Activated effector memory CD4-positive, alpha-beta T cell treated with anti-CD3 and anti-CD28 coated beads, Interleukin-2, amount 50 U/mL, for 16 hours (primary cell): ENCODE results near the gene HIVEP2.

ENCODE experiments used
- DNase-seq: peaks from one replicate; pipeline ENCODE4 v3.0.0-alpha.2; 2020

Gene HIVEP2

DNA sequence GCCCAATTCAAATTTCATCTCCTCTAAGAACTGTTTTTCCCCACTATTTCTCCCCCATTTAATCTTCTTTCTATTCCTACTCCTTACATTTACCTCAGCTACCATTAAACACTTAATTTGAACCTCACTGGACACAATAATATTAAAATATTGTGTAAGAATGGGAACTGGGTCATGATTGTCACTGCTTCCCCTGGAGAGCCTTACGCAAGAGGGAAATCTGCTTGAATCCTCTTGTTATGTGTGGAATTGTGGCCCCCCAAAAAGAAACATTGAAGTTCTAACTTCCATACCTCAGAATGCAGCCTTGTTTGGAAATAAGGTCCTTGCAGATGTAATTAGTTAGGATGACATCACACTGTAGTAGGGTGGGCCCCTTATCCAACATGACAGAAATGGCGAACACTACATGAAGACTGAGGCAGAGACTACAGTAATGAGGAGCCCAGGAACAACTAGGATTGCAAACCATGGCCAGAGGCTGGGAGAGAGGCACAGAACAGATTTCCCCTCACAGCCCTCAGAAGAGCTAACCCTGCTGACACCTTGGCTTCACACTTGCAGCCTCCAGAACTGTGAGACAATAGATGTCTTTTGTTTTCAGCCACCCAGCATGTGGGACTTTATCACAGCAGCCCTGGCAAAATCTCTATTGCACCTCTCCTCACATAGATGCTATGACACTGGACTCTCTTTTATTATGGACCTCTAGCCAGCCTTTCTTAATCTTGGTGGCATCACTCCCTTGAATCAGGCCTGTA is 29.9 kb downstream of the HIVEP2 start:
- DNase-seq, result no peak

DNA sequence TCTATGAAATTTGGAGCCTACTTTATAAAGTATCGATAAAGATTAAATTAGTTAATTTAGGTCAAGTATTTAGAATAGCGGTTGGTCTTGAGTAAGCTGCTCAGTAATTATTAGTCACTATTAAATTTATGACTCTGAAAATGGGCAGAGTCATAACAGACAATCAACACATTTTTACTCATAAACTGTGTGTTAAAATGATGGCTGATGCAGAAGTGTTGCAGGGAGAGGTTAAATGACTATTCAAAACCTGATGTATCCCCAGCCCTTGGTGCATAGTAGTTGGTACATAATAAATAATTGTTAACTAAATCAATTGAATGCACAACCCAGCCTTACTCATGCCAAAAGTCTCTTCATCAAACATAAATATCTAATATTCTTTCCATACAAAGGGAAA is 30.6 kb downstream of the HIVEP2 start:
- DNase-seq, result no peak

DNA sequence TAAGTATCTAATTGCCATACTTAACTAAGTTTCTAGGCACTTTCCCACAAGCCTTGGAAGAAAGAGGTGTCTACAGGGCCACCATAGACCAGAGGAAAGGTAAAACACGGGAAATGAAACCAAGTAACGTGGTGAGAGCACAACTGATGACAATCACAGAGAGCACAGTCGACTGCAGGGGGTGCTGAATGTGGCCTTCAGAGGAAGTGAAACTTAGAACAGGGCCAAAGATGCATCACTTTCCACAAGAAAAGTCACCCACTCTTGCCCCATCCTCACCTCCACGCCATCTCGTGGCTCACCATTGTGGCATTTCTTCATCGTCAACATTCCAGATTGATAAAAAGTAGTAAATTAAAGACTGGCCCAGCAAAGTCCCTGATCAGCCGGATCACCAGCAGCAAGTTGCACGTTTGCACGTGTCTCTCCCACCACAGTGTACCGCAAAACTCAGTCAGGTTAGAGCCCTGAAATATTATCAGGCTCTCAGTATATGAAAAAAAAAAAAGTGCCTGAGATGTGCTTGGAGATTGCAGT is 31.4 kb downstream of the HIVEP2 start:
- DNase-seq, result peak; percentile 88

DNA sequence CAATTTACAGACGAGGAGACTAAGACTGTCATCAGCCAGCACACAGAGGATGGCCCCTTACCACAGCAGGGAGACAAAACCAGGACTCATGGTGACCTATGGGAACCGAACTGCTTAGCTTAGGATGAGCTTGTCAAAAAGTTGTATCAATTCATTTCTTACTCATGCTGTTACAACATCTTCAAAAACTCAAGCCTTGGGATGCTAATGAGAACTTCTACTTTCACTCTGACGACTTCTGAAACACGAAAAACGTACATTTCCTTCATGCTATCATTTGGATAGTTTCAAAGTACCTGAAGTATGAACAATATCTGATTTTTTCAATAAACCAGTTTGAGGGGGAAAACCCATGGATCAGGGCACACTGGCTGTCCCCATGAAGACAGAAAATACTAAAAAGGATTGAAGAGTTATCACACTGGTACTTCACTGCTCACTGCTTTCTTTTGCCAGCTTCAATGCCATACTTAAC is 31.9 kb downstream of the HIVEP2 start:
- DNase-seq, result no peak

- no peak for DNase-seq
Measured at GRCh38 chr6:142912125-142912524, 32.9 kb downstream of the HIVEP2 start.

DNA sequence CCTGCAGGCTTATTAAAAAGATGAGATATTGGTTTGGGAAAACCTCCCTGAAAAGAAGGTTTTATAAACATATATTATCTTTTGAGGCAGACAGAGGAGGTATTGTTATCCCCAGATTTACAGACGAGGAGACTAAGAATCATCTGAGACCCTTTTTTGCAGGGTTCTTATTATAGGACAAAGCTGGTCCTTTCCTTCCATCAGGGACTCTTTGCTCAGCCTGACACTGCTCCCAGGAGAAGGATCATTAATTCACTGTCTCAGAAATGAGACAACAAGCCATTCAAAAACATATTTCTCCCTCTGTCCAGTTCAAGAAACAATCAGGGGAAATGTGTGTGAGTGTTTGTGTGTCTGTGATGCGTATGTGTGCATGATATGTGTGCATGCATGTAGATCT is 33.5 kb downstream of the HIVEP2 start:
- DNase-seq, result no peak

DNA sequence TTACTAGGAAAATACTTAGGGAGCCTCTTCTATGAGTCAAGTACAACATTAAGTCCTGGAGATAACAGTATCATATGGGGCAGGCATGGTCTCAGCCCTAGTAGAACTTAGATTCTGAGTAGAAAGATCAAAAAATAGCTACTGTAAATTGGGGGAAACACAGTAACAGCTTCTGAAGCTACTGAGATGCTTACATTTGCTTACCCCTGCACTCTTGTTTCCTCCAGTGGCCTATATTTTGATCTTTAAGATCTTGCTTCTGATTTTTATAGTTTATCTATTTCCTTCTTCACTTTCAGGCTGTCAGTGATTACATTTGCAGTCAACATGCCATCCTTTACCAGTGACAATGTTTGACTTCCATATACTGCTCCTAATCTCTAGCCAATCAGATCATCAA is 35.3 kb downstream of the HIVEP2 start:
- DNase-seq, result no peak

GRCh38 chr6:142908235-142908634 is 36.7 kb downstream of the HIVEP2 start:
- no peak for DNase-seq

GRCh38 chr6:142907544-142907943 is 37.4 kb downstream of the HIVEP2 start:
- DNase-seq, result peak; percentile 78

DNA sequence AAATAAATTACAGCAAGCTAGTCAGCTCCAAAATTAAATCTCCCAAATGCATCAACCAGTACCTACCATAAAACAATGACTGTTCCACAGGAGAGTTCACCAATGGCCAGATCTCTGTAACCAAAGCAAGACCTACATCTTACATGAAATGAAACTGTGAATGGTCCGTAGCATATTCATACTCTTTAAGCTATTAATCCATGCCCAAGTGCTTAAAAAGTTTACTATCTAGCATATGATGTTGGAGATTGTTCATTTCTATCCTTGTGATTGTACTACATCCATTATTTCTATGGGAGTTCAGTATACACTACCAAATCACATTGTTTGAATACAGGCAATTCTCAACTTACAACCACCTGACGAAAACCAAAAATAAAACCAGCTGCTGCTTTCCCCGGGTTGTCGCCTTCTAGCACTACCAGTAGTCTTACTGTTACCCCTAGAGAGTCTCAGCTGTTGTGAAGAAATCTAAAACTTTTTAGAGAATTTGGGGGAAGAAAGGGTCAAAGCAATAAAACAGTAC is 38.0 kb downstream of the HIVEP2 start:
- DNase-seq, result no peak

DNA sequence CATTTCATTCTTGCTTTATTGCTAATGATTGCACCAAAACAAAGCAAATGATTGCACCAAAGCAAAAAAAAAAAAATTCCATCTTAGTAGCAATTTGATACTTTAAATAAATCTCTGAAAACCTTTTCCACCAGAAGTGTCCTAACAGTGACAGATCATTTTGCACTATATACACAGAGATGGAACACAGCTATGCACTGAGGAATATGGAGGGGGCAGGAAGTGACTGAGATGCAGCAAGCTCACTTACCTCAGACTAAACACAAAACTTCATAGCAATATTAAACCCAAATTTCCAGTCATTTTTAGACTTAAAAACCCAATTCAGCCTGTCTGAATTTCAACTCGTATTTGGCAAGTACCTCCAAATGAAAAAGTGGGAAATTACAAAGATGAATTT is 41.2 kb downstream of the HIVEP2 start:
- no peak for DNase-seq

- DNase-seq, result peak; percentile 89
Measured at GRCh38 chr6:142902636-142903053, 42.3 kb downstream of the HIVEP2 start.

GRCh38 chr6:142901611-142902010 is 43.4 kb downstream of the HIVEP2 start:
- no peak for DNase-seq

- no peak for DNase-seq
Measured at GRCh38 chr6:142900227-142900971, 44.6 kb downstream of the HIVEP2 start.

DNA sequence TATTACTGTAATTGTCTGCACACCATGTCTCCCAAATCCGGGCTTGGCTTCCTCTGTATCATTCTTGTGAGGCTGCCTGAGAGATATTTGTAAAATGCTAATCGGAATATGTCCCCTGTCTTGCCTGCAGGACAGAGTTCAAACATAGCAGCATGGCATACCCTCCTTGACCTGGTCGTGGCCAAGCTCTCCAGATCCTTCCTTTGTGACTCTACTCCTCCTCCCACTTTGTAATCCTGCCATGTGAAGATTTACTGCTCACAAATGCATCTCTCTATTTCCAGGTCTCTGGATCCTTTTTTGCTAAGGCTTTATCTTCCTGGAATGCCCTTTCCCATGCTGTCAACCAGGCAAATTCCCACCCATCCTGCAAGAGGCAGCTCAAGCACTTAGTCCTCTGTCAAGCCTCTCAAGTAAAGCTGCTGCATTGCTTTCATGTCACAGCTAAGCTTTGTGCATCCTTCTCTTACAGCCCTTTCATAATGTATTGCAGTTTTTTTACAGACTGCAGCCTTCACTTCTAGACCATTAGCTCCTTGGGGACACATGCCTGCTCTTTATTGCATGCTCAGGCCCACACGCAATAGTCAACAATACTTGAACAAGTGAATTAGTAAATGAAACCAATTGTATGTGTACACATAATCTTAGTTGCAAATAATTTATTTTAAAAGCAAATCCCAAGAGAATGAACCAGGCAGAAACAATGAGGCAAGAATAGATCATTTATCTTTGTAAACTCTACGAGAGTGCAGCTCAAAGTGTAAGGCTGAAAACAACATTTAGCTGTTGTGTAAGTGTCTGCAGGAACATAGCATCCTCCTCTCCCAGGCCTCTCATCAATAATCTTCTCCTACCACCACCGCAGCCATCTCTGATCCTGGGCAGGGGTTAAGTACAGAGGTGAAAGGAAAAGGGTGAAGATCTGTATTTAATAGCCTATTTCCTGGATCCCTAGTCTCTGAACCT is 45.8 kb downstream of the HIVEP2 start:
- DNase-seq, result no peak

- no peak for DNase-seq
Measured at GRCh38 chr6:142897659-142898058, 47.3 kb downstream of the HIVEP2 start.

- DNase-seq, result no peak
Measured at GRCh38 chr6:142896732-142897131, 48.2 kb downstream of the HIVEP2 start.

- no peak for DNase-seq
Measured at GRCh38 chr6:142893088-142893487, 51.9 kb downstream of the HIVEP2 start.

DNA sequence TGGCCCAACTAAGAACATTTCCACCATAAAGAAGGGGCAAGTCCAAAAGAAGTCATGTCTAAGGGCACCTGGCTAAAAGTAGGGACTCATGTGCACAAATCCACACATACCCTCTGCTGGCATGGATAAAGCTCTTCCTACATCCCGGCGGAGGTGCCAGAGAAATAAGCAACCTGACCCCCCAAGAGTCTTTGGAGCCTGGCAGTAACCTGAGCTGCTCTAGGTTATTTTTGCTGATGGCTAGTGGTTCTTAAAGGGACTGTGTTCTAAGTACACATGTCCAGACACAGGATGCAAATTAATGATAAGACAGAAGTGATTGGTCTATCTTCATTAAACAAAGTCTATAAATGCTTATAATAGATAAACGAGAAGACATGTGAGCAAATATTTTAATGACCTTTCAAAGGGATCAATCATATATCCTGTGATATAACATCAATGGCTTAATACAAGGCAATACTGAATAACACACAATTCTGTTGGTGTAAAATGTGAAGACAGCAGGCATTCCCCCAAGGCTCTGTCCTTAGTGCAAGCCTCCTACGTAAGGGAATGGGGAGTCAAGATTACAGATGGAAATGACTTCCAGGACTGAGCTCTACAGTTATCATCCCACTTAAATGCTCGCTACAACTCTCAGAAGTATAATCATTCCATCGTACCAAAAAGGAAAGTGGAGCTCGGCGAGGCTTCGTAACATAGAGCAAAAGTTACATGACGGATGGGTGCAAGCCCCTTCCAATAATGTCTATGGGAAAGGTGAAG is 52.5 kb downstream of the HIVEP2 start:
- no peak for DNase-seq

DNA sequence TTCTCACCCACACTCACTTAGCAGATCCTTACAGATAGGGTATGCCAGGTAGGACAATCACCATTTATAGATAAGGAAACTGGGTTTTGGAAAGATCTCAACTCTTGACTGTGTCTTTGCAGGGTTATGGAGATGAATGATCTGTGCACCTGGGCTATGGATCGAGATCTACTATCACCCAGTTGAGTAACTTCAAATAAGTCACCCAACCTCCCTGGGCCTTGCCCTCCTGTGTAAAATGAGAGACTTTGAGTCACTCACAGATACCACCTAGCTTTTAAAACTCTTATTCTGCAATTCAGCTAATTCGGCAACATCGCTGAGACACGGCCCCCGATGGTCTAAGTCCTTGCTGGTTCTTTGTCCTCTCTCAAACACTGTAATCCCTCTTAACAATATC is 53.5 kb downstream of the HIVEP2 start:
- DNase-seq, result no peak

DNA sequence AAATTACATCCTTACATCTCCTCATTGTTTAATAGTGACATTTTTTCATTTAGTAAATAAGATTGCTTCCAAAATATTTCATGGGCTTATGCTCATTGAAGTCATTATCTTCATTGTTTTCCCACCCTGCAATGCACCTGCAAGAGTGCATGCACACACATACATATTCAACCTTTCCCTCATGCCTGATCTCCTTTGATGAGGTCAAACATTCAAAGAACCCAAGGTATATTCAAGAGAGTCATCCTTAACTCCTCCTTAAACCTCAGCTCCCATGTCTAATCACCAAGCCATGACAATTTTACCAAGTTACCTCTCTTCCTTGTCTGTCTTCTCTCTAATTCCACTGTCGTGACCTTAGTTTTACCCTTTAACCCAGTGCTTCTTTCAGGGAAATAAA is 56.5 kb downstream of the HIVEP2 start:
- DNase-seq, result no peak

DNA sequence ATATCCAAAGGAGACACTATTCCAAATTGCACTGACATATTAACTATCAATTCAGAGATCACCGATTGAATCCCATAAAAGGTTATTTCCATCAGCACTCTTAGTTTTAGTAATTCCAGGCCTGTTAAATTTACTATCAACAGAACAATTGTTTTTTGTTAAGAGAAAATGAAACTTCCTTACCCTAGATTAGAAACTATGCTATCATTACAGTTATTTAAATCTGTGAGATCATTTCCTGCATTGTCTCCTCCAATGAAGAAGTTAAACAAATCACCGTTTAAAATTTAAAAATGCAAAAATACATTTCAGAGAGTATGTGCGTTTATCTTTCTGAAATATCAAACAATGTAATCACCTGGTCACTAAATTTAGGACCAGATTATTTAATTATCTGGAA is 57.5 kb downstream of the HIVEP2 start:
- DNase-seq, result no peak
